GM21576 (cell line): Measurements from ENCODE around the gene INTS1.

Experiments used
- ATAC-seq: cut with Tn5 transposase; IDR thresholded peaks from one replicate; pipeline ENCODE4 v1.9.1; 2021; ENCODE audit warnings: mild to moderate bottlenecking, moderate library complexity; ENCODE audit not compliant: unreplicated experiment

INTS1 gene

DNA sequence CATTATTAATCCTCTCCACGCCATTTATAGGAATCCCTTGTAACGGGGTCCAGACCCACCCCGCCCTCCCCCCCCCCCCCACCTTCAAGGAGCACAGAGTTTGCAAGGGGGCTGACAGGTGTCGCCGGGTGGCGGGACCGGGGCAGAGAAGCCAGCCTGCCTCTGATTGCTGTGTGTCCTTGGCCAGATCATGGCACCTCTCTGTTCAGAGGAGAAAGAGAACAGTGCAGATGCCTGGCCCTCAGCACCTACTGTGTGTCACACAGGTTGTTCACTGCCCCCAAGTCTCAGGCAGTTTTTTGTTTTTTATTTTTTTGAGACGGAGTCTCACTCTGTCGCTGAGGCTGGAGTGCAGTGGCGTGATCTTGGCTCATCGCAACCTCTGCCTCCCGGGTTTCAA, 39.5 kb downstream of the INTS1 start:
- no peak for ATAC-seq

GRCh38 chr7:1463676-1464223, 40.4 kb downstream of the INTS1 start:
- no peak for ATAC-seq

DNA sequence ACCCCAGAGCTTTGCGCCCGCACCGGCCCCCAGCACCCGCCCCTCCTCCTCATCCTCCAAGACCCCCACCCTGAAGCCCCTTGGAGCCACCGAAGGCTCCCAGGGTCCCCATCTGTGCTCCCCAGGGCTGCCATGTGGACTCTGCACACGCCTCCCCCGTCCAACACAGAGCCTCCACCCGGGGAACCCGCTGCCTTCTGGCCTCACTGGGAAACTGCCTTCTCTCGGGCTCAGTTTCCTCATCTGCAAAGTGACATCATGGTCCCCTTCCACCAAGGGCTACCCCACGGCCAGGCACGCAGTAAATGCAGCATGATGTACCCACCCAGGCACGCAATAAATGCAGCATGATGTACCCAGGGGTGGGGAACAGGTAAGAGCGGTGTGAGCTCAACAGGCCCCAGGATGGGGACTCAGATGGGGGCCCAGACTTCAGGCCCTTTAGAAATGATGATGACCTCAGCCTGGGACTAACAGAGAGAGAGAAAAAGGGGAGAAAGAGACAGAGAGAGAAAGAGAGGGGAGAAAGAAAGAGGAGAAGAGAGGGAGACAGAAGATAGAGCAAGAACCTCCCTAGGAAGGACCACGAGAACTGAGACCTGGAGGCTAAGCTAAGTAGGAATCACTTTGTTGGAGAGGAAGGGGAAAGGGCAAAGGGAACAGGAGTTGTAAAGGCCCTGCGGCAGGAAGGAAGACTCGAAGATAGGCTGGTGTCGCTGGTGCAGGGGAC, 42.4 kb downstream of the INTS1 start:
- no peak for ATAC-seq

- ATAC-seq = no peak
Observed at GRCh38 chr7:1460821-1461645, 43.2 kb downstream of the INTS1 start.

- no peak for ATAC-seq
Observed at GRCh38 chr7:1459920-1460820, 44.0 kb downstream of the INTS1 start.

DNA sequence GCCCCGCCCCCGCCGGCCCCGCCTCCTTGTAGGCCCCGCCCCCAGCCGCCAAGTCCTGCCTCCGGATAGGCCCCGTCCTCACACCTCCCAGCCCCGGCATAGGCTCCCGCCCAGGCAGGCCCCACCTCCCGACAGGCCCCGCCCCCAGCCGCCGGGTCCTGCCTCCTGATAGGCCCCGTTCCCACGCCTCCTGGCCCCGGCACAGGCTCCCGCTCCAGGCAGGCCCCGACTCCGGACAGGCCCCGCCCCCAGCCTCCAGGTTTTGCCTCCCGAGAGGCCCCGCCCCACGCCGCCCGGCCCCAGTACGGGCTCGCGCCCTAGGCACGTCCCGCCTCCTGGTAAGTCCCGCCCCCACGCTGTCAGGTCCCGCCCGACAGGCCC, 44.7 kb downstream of the INTS1 start:
- peak; percentile 95 for ATAC-seq

- ATAC-seq = peak; percentile 8
Observed at GRCh38 chr7:1458683-1459511, 45.3 kb downstream of the INTS1 start, which contains the start of gene MICALL2. MICALL2 (minus strand) TSS chr7:1459470; CDS start chr7:1459326, 144 bp downstream.

DNA sequence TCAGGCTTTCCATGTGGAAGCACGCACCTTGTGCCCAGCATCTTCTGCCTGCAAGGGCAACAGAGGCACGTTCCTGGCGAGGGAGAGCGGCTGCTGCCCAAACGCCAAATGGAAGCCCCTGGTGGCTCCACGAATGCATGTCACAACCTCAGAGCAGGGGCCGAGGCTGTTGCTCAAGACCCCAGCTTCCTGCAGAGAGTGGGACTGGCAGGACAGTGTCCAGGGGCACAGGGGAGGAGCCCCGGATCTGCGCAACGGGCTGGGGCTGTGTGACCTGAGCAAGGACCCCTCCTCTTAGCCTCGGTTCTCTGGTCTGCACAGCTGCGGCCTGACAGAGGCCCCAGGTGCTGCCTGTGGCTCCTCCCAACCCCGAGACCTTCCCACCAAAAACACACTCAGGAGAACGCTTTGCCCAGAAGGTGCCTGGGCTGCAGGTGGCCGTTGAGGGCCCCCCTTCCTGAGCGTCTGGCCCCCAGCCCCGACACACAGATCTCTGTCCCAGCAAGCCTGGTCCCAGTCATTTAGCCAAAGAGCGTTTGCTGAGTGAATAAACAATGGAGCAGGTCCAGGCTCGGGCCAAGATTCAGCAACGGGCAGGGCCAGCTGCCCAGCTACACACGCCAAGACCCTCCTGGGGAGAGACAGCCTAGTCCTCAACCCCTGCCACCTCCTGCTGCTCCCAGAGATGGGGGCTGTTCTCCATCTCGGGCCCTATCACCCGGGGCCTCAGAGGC, 46.1 kb downstream of the INTS1 start:
- ATAC-seq = no peak

- ATAC-seq = no peak
Observed at GRCh38 chr7:1457059-1457948, 46.9 kb downstream of the INTS1 start.

GRCh38 chr7:1455955-1456354, 48.2 kb downstream of the INTS1 start:
- no peak for ATAC-seq

GRCh38 chr7:1455241-1455939, 48.8 kb downstream of the INTS1 start:
- no peak for ATAC-seq

GRCh38 chr7:1454542-1454941, 49.6 kb downstream of the INTS1 start:
- no peak for ATAC-seq

DNA sequence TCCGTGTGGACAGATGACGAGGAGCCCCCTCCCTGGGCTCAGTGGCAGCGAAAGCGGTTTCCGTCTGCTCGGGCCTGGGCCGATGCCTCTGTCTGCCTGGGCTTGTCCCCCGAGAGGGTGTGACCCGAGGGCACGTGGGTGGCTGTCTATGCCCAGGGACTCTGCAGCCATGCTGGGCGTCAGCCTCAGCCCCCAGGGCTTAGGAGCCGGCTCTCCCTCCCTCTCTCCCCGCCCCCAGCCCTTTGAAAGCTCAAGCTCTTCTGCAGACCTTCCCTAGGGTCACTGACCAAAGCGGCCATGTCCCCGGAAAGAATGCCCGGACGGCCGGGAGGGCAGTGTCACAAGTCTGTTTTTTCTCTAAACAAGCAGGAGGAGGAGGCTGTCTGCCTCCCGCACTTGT, 52.0 kb downstream of the INTS1 start:
- no peak for ATAC-seq

GRCh38 chr7:1450987-1451386, 53.2 kb downstream of the INTS1 start:
- ATAC-seq = no peak

DNA sequence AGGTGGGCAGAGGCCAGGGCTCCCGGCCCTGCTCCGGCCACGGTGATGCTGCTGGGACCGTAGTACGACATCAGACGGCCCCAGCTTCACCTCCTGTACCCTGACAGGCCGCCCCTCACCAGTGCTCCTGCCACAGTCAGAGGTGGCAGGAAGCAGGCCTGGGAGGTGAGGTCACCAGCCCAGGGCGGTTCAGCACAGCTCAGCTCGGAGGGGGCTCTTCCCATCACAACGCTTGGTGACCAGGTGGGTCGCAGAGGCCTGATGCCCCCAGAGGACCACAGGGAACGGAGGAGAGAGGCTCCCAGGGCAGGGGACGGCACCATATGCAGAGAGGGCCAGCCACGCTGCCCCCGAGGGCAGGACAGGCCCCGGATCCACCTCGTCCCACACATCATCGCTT, 53.8 kb downstream of the INTS1 start:
- ATAC-seq = no peak

- no peak for ATAC-seq
Observed at GRCh38 chr7:1449951-1450350, 54.2 kb downstream of the INTS1 start.

GRCh38 chr7:1449501-1449900, 54.7 kb downstream of the INTS1 start:
- ATAC-seq = no peak

GRCh38 chr7:1448958-1449357, 55.2 kb downstream of the INTS1 start:
- no peak for ATAC-seq
